CD4-positive, alpha-beta T cell treated with Interleukin-6 at 100 ng/mL for 8 hours (primary cell): Measurements from ENCODE around the gene TRUB1.
"Not testable (repeated sequence)": the region's sequence is repeated elsewhere in the genome, so short reads cannot be mapped to it uniquely, and the experiment has no call there.

Experiments used
- DNase-seq: peaks from one replicate; pipeline ENCODE4 v3.0.0-alpha.2; 2020; ENCODE audit warnings: mixed read lengths, low spot score

Gene TRUB1

DNA sequence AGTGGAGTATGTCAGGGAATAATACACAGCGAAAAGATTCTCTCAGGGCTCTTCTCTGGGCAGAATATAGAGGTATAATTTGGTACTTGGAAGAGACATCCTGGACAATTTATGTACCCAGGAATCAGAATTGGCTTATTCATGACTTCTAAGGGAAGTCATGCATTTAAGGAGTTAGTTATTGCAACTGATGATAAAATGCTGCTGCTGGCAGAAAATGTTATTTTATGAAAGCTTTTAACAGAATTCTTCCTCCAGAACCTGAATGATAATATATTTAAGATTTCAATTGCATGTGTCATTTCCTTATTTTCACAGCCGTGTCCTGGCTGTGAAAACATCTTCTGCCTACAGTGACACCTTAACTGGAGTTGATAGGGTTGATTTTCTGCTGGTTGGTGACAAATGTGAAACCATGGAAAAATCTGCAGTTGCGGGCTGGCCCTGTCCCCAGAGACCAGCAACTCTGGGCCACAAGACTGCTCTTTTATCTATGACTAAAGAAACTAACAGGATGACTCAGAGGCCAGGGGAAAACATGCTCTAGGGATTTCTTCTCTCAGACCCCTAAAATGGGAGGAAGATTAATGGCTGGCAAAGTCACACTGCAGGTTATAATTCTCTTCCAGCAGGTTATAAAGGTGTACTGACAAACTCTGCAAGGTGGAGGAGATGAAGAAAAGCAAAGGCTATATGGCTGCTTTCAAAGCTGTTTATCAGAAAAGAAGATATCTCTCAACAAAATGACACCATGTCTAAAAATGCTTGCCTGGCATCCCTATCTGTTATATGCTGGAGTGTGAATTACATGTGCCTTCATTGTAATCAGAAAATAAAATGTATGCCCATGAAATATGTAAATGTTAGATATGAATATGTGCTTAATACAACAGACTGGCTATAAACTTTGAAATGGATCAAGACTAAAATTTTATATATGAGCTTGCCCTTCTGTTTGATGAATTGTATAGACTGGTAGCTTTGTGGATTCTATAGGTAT is 12.1 kb upstream of the TRUB1 start:
- DNase-seq = no peak

DNA sequence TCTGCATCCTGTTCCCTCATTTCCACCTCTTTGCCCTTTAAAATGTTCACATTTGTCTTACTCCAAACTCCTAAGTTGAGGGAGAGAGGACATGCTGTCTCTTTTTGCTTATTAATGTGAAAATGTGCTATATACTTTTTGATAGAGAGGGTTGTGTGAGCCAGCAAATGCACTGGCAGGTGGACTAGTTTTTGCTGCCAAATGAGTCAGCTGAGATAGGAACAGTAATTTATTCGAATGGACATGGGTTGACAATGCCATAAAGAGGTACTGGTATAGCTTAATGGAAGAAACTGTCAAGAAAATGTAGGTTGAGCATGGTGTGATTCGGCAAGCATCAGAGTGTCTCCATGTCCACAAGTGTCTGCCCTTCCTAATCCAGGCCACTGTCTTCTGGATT is 9.2 kb upstream of the TRUB1 start:
- no peak for DNase-seq

DNA sequence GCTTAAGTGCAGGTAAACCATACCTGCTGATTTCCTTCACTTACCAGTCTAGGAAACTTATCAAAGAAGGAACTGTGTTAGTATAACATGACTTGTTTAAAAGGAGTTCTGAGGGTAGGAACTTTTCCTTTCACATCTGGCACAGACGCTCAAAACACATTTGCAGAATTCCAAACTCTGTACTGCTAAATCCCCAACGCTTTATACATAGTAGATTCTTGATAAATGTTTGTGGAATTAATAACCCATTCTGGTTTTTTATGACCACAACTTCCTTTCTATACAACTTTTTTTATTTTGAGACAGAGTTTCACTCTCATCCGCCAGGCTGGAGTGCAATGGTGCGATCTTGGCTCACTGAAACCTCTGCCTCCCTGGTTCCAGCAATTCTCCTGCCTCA is 7.7 kb upstream of the TRUB1 start:
- DNase-seq = no peak

DNA sequence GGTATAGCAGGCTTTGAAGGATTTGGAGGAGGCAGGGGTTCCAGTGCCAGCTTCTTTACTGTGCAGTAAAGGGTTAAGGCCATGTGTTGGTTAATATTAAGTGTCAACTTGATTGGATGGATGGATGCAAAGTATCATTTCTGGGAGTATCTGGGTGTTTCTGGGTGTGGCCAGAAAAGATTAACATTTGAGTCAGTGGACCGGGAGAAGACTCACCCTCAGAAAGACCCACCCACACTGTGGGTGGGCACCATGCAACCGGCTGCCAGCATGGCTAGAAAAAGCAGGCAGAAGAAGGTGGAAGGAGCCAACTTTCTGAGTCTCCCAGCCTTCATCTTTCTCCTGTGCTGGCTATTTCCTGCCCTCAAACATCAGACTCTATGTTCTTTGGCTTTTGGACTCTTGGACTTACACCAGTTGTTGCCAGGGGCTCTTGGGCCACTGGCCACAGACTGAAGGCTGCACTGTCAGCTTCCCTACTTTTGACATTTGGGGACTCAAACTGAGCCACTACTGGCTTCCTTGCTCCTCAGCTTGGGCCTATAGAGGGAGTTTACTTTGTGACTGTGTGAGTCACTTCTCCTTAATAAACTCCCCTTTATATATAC is 6.8 kb upstream of the TRUB1 start:
- DNase-seq = no peak

DNA sequence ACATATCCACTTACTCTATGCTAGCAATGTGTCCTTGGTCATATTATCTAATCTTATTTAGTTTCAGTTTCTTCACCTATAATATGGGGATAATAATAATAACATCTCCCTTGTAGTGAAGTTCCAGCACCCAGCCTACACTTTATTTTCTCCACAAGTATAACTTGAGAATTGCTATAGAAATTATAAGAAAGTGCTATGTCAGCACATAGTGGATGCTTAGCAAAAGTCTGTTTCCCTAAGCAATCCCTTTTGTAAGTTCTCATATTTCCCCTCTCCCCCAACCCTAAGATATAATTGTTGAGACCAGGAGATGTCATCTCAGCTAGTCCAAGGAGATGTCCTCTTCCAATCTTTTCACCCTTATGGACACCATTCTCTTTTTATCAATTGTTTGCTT is 5.8 kb upstream of the TRUB1 start:
- no peak for DNase-seq

DNA sequence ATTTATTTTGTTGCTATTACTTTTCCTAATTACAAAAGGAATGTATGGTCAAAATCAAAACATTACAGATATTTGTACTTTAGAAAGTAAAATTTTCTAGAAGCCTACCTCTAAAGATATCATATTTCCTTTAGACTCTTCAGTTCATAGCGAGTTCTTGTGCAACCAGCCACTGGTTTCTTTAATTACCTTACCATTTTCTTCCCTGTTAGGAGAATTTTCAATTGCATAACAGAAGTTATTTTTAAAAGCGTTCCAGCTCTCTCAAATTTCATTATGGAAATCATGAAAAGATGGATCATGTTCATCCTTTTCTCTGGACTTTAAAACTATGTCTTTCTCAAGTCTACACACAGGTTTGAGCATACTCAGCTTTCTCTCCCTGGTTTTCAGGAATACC is 5.0 kb upstream of the TRUB1 start:
- DNase-seq = no peak

DNA sequence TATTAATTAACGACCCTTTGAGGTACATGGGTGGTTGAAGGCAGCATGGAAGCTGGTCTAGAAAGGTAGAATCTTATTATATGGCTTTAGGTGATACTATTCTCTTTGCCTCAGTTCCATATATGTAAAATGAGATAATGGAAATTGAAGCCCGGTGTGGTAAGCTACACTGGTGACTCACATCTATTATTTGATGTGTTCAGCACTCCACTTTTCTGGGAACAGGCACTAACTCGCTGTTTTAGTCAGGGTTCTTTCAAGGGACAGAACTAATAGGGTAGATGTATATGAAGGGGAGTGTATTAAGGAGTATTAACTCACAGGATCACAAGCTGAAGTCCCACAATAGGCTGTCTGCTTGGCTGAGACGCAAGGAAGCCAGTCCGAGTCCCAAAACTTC is 4.4 kb upstream of the TRUB1 start:
- DNase-seq = no peak

DNA sequence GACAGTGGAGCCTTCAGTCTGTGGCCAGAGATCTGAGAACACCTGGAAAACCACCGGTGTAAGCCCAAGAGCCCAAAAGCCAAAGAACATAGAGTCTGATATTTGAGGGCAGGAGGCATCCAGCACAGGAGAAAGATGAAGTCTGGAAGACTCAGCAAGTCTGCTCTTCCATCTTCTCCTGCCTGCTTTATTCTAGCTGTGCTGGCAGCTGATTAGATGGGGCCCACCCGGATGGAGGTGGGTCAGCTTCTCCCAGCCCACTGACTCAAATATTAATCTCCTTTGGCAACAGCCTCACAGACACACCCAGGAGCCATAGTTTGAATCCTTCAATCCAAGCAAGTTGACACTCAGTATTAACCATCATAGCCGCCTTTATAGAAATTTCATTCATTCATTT is 4.0 kb upstream of the TRUB1 start:
- not testable (repeated sequence) for DNase-seq

DNA sequence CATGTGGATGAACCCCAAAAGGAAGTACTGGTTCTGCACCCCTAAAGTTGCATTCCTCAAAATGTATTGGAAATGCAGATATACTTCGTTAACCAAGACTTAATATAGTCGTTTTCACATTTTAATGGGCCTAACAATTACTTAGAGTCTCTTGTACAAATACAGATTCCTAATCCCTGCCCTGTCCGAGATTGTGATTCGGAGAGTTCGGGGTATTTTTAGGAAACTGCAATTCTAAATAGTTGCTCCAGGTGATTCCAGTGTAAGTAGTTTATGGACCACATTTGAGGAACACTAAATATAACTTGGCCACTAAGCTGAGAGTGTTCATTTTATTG is 830 bp downstream of the TRUB1 start:
- DNase-seq = no peak

DNA sequence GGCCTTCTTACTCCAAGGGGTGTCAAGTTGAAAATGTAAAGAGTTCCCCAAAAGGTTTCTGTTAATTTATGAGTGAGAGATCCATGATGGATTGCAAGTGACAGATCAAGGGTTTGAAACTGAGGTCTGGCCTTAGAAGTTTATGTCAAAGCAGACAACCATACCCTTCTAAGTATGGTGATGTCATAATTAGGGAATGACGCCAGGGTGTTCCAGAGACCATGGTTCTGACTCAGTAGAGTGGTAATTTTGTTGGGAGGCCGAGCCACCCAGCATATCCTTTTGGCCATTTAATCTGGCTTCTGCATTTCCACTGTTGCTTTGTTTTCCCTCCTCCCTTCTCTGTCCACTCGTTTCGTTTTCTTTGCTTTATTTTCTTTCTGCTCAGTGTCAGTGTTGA is 2.7 kb downstream of the TRUB1 start:
- no peak for DNase-seq

DNA sequence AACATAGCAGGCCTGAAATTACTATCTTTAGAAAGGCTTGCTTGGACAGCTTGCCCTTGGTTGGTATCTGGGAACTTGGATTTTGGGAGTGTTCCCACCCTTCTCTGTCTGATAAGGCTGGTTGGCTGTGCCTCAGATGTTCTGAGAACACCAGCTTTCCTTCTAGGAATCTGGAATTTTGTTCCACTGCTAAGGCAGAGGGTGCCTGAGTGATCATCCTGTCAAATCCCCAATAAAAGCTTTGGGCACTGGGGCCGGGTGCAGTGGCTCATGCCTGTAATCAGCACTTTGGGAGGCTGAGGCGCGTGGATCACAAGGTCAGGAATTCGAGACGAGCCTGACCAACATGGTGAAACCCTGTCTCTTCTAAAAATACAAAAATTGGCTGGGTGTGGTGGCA is 5.0 kb downstream of the TRUB1 start:
- no peak for DNase-seq

DNA sequence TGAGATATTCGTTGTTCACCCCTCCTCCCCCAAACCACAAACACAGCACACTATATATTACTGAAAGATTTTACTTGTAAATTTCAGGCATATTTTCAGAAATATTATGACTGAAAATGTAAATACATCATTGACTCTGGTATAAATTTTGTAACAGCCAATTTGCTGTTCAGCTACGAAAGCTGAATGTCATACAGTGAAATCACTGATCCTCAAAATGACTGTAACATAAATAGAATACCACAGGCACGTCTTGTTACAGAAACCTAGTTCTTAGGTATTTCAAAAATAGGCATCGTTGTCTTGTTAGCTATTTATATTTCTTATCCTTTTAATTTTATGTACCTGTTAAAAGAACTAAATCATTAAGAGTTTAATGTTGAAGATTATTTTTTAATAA is 15.1 kb downstream of the TRUB1 start:
- DNase-seq = no peak

DNA sequence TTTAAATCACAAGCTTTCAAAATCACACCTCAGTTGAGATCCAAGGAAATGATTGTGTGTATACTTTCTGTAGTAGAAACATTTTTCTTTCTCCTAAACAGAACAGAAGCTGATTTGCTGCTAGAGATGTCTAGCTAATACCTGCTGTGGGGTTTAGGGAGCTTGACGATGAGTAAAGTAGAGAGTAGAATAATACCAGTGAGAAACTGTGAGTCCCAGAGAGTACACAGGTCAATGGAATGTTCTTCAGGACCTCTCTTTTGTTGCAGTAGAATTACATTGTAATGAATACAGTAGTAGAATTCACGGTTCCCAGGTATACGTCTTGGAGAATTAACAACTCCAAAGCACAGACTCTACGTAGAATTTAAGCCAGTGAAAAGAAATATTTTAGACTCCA is 18.0 kb downstream of the TRUB1 start:
- no peak for DNase-seq

DNA sequence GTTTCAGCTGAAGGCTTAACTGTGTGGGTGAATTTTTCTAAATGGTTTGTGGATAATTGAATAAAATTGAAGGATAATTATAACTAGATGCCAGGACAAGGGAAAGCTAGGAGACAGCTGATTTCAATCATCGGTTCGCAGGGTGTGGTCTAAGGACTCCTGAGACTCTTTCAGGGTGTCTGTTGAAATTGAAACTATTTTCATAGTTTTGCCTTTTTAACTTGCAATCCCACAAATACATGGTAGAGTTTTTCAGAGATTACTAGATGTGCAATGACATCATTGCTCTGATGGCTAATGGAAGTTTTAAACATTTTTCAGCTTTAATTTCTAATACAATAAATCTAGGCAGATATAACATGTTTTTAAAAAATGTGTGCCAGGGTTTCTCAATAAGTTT is 18.5 kb downstream of the TRUB1 start:
- DNase-seq = no peak

DNA sequence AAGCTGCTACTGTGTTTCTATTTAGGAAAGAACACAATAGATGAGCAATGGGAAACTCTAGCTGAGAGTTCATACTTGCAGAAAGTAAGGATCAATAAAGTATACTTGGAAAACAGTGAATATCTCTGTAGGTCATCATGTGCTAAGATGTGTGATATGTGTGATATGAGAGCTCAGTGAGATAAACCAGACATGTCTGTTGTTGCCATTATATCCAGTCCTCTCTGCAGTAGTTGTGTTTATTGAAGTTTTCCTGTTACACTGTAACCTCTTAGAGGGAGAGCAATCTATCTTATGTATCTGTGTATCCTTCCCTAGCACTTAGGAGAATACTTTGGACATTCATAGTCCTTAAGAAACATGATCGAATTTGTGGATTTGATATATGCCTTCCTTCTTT is 19.1 kb downstream of the TRUB1 start:
- DNase-seq = no peak

DNA sequence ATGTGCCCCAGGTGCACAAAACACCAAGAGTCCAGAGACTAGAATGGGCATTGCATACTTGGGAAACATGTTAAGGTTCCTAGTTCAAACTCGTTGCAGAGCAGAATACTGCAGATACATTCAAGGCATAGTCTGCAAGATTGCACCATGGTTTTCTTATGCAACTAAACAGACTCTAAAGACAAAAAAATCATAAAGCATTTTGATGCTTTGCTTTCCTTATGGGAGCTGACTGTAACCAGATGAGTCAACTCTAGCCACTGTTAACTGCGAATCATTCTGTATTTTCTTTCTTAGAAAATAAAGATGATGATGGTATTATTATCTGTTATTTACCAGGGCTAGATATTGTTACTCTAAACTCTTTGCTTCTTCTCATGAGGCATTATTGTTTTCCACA is 19.7 kb downstream of the TRUB1 start:
- no peak for DNase-seq

DNA sequence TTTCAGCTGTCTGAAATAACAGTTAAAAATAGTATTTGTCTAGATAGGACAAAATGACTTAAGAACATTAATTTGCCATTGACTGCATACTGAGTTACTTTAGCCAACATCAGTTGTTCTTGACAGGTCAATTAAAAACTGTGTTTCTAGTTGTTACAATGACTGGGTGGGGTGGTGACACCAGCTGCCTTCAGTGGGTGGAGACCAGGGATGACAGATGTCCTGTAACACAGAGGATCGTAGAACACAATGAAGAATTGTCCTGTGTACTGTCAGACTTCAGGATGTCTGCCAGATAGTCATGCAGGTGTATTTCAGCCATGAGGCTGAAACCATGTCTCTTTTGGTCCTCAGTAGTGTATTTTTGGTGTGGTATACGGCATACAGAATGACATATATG is 24.4 kb downstream of the TRUB1 start:
- DNase-seq = no peak

DNA sequence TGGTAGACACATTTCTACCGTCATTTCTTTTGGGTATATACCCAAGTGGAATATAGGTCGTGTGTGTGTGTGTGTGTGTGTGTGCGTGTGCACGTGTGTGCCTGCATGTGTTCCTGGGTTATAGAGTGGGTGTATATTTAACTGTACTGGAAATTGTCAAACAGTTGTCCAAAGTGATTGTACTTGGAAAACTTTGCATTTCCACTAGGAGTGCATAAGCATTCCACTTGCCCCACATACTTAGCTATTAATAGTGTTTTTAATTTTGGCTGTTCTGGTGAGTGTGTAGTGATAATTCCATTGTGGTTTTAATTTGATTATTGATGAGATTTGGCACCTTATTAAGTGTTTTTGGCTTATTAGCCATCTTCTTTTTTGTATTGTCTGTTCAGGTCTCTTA is 25.9 kb downstream of the TRUB1 start:
- DNase-seq = no peak

DNA sequence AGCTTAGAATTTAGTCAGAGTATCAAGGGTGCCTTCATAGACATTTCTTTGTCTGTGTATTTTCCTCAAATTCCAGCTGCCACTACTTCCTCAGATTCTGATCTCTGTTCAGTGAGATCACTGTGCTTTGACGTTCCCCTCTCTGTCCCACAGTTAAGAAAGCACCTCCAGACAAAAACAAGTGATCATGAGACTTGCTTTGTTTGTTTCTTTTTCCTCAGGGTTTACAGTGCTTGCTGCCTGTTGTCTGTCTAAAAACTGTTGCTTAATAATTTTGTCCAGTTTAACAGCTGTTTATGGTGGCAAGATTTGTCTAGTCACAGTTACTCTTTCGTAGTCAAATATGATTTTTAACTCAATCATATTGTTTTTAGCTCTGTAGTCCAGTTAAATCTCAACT is 29.1 kb downstream of the TRUB1 start:
- DNase-seq = no peak

DNA sequence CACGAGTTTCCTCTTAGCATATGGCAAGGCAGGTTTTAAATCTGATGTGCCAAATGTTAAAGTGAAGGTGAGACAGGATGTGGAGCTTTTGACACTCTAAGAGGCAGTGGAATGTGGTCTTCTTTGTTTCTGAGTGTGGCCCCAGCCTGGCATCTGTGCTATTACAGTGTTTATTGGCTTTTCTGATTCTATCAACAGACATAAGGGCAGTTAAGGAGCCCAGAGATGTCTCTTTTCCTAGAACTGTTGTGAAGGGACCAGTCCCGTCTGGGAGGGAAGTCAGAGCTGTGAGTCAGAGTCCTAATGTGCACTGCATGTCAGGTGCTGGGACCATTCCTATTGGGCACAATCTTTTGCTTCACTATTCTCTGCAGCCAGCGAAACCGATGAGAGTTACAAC is 32.5 kb downstream of the TRUB1 start:
- DNase-seq = no peak

DNA sequence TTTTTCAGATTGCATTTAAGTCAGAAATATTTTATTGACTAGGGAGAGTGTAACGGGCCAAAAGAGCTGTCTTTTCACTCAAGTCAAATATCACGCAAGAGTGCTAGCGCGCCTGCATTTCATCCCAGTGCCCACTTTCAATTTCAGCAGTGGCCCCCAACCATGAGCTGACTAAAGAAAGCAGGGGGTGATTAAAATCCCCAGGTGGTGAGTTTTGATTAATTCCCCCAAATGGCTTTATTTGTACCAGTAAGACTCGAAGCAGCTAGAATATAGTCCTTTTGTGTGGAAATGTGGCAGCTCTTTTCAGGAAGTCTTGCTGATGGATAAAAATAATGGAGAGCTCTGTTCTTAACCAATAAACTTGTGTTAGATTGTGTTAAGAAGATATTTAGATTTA is 35.3 kb downstream of the TRUB1 start:
- no peak for DNase-seq

DNA sequence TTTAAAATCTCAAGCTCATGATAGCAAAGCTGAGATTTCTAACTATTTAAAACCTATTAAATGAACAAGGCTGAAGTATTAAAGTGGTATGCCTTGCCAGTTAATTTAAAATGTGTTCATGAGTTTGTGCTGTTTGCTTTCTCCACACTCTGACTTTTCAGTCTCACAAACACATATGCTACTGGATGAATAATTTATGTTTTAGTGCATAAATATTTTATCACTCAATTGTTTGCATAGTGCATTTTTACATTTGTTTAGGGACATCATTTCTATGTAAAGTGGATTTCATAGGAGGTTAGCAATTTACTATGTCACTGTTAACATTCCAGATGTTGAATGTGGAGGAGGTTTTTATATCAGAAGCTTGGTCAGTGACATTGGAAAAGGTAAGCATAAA is 36.0 kb downstream of the TRUB1 start:
- no peak for DNase-seq

DNA sequence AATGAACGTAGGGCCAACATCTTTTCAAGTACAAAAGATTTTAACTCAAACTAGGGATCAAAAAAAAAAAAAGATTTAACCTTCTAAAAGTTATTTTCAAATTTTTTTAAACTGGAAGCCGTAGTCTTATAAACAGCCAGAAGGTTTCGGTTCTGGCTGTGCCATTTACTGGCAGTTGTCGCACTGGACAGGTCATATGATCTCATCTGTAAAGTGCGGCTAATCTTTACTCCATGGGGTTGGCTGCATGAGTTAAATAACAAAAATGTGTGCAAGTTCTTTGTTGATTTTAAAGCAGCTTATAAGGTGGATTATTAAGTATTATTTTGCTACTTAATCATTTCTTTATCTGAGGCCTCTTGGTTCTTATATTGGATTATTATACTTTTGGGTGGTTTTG is 36.6 kb downstream of the TRUB1 start:
- no peak for DNase-seq

DNA sequence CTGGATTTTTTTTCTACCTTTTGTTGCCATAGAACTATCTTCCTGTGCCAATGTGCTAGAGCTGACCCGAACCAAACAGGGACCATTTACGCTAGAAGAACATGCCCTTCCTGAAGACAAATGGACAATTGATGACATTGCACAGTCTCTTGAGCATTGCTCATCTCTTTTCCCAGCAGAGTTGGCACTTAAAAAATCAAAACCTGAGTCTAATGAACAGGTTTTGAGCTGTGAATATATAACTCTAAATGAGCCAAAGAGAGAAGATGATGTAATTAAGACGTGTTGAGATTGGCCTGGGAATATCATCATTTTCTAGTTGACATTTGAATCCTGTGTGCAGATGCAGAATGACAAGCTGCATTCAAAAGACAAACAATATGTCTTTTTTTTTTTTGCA is 37.1 kb downstream of the TRUB1 start:
- DNase-seq = no peak
